ENCODE data around the gene UBL3. TPM values are rescaled to one million over a fixed set of nuclear protein-coding genes. Genes with fewer than 3 reads are reported as not detected.

UBL3 gene
- total RNA-seq, 4 donors from 2014 or later: 32.4 to 44.2 (median 38.1) TPM

GRCh38 chr13:29887030-29887557 is 36.7 kb upstream of the UBL3 start:
- TF ChIP-seq, protein P1, sequence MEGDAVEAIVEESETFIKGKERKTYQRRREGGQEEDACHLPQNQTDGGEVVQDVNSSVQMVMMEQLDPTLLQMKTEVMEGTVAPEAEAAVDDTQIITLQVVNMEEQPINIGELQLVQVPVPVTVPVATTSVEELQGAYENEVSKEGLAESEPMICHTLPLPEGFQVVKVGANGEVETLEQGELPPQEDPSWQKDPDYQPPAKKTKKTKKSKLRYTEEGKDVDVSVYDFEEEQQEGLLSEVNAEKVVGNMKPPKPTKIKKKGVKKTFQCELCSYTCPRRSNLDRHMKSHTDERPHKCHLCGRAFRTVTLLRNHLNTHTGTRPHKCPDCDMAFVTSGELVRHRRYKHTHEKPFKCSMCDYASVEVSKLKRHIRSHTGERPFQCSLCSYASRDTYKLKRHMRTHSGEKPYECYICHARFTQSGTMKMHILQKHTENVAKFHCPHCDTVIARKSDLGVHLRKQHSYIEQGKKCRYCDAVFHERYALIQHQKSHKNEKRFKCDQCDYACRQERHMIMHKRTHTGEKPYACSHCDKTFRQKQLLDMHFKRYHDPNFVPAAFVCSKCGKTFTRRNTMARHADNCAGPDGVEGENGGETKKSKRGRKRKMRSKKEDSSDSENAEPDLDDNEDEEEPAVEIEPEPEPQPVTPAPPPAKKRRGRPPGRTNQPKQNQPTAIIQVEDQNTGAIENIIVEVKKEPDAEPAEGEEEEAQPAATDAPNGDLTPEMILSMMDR (IDR thresholded peaks at IDR 0.05; ENCODE audit: low read depth): no peak

GRCh38 chr13:29886446-29886845 is 36.0 kb upstream of the UBL3 start:
- TF ChIP-seq, protein P1 (IDR thresholded peaks at IDR 0.05; ENCODE audit: low read depth): no peak

GRCh38 chr13:29885989-29886388 is 35.6 kb upstream of the UBL3 start:
- TF ChIP-seq, protein P1 (IDR thresholded peaks at IDR 0.05; ENCODE audit: low read depth): no peak

- TF ChIP-seq, protein P1 (IDR thresholded peaks at IDR 0.05; ENCODE audit: low read depth): no peak
Observed at GRCh38 chr13:29884671-29885430, 34.4 kb upstream of the UBL3 start.

DNA sequence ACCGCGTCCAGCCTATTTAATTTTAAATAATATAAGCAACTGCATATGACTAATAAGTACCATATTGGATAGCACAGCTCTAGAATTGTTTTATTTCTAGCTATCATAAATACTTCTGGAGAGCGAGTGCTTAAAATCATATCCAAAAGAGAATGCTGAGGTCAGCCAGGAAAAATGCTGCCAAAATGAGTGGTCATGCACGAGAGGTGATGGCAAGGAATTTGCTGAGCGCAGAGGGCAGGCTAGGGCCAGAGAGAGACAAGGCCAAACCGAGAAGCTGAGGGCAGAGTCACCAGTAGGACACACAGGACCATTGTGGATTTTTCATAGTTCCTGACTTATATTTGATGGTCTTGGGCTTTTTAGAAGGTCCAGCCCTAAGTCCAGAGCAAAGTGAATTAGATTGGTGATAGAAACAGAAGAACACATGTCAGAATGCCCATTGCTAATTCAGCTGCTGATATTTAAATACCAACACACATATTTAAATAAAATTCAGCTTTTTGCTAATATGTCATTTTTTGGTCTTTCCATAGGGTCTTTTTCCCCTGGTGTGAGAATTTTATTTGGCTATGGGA is 33.6 kb upstream of the UBL3 start:
- TF ChIP-seq, protein P1 (IDR thresholded peaks at IDR 0.05; ENCODE audit: low read depth): no peak

- TF ChIP-seq, protein P1 (IDR thresholded peaks at IDR 0.05; ENCODE audit: low read depth): no peak
Observed at GRCh38 chr13:29882076-29882475, 31.7 kb upstream of the UBL3 start.

DNA sequence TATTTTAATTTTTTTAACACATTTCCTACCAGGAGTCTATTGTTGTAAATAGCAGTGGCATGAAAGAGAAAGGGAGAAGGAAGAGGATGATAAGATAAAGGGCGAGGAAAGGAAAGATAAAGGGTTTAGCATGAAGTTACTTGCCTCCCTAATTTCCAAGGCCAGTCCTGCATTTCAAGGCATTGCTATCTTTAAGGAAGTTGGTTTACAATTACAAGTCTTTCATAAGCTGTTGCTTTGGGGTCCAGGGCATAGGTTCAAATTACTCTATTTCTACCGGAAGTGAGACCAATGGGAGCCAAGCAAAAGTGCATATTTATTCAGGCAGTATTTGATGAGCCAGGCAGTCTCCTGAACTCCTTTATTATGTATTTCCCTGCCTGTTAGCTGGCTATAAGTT is 27.7 kb upstream of the UBL3 start:
- TF ChIP-seq, protein P1 (IDR thresholded peaks at IDR 0.05; ENCODE audit: low read depth): no peak

Measured in subcutaneous adipose tissue (tissue), 4 donors.